ENCODE measurements around the gene XYLT1.

DNA sequence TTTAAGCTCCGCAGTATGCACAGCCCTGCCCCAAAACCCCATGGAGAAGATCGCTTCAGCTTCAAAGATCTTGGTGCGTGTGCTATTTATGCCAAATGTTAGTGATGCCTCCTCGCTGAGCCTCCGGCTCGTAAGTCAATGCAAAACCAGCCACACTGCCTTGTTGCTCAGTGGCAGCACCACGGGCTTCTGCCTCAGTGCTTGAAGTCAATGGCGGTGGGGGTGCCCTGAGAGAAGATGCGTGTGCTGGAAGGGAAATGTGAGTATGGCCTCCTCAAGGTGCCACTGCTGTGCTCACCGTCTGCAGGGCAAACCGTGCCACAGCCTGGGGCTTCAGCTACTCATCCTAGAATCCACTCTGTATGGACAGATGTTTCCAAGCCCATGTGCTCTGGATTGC is 121.9 kb downstream of the XYLT1 start:
- TF ChIP-seq CHD2 (IDR thresholded peaks at IDR 0.05; ENCODE audit: low read length) (no peak), YY1 (IDR thresholded peaks at IDR 0.05; ENCODE audit: low read depth, low read length) (no peak)

All from H1 (cell line).